ENCODE measurements around the gene ADGRD1.

The ADGRD1 gene

GRCh38 chr12:130968611-130969010 is 14.9 kb downstream of the ADGRD1 start:
- Histone ChIP-seq H3K9me3 (ENCODE audit: control insufficient read depth, low read length) (no peaks in the 10 kb centered on the region), H3K4me1 (ENCODE audit: control insufficient read depth, insufficient read depth, low read length) (peaks cover 14% of the 10 kb centered on the region), H3K9ac (ENCODE audit: low read length) (no peak overlapping the region), H3K27me3 (replicated peaks; ENCODE audit: control insufficient read depth, insufficient read depth, low read length) (no peaks in the 10 kb centered on the region), H3K4me3 (ENCODE audit: low read length) (no peak overlapping the region), H3K36me3 (ENCODE audit: control insufficient read depth, insufficient read depth, low read length, severe bottlenecking) (peaks cover 10% of the 10 kb centered on the region)
- DNase-seq (ENCODE audit: low read depth), result no peak

GRCh38 chr12:130969223-130969622 is 15.5 kb downstream of the ADGRD1 start:
- Histone ChIP-seq H3K9ac (ENCODE audit: low read length) (no peak overlapping the region), H3K4me3 (ENCODE audit: low read length) (no peak overlapping the region), H3K9me3 (ENCODE audit: control insufficient read depth, low read length) (no peaks in the 10 kb centered on the region), H3K4me1 (ENCODE audit: control insufficient read depth, insufficient read depth, low read length) (peaks cover 14% of the 10 kb centered on the region), H3K27me3 (replicated peaks; ENCODE audit: control insufficient read depth, insufficient read depth, low read length) (no peaks in the 10 kb centered on the region), H3K36me3 (ENCODE audit: control insufficient read depth, insufficient read depth, low read length, severe bottlenecking) (peaks cover 10% of the 10 kb centered on the region)
- no peak for DNase-seq (ENCODE audit: low read depth)

GRCh38 chr12:130970165-130970907 is 16.6 kb downstream of the ADGRD1 start:
- H3K4me3 ChIP-seq (ENCODE audit: low read length), result no peak overlapping the region
- peaks cover 3% of the 10 kb centered on the region for H3K27me3 ChIP-seq (replicated peaks; ENCODE audit: control insufficient read depth, insufficient read depth, low read length)
- no peak for DNase-seq (ENCODE audit: low read depth)
- peaks cover 10% of the 10 kb centered on the region for H3K36me3 ChIP-seq (ENCODE audit: control insufficient read depth, insufficient read depth, low read length, severe bottlenecking)
- H3K9ac ChIP-seq (ENCODE audit: low read length), result no peak overlapping the region
- no peaks in the 10 kb centered on the region for H3K9me3 ChIP-seq (ENCODE audit: control insufficient read depth, low read length)
- peaks cover 7% of the 10 kb centered on the region for H3K4me1 ChIP-seq (ENCODE audit: control insufficient read depth, insufficient read depth, low read length)

- H3K9ac ChIP-seq (ENCODE audit: low read length), result no peak overlapping the region
- peaks cover 10% of the 10 kb centered on the region for H3K36me3 ChIP-seq (ENCODE audit: control insufficient read depth, insufficient read depth, low read length, severe bottlenecking)
- no peak for DNase-seq (ENCODE audit: low read depth)
- peaks cover 3% of the 10 kb centered on the region for H3K4me1 ChIP-seq (ENCODE audit: control insufficient read depth, insufficient read depth, low read length)
- H3K27me3 ChIP-seq (replicated peaks; ENCODE audit: control insufficient read depth, insufficient read depth, low read length), result peaks cover 5% of the 10 kb centered on the region
- H3K4me3 ChIP-seq (ENCODE audit: low read length), result no peak overlapping the region
- H3K9me3 ChIP-seq (ENCODE audit: control insufficient read depth, low read length), result no peaks in the 10 kb centered on the region
Measured at GRCh38 chr12:130970908-130971233, 17.2 kb downstream of the ADGRD1 start.

GRCh38 chr12:130971925-130972585 is 18.3 kb downstream of the ADGRD1 start:
- Histone ChIP-seq H3K9me3 (ENCODE audit: control insufficient read depth, low read length) (no peaks in the 10 kb centered on the region), H3K4me1 (ENCODE audit: control insufficient read depth, insufficient read depth, low read length) (no peaks in the 10 kb centered on the region), H3K36me3 (ENCODE audit: control insufficient read depth, insufficient read depth, low read length, severe bottlenecking) (peaks cover 10% of the 10 kb centered on the region), H3K4me3 (ENCODE audit: low read length) (no peak overlapping the region), H3K9ac (ENCODE audit: low read length) (no peak overlapping the region), H3K27me3 (replicated peaks; ENCODE audit: control insufficient read depth, insufficient read depth, low read length) (peaks cover 5% of the 10 kb centered on the region)
- DNase-seq (ENCODE audit: low read depth), result peak; percentile 0

GRCh38 chr12:130972586-130972950 is 18.9 kb downstream of the ADGRD1 start:
- no peaks in the 10 kb centered on the region for H3K9me3 ChIP-seq (ENCODE audit: control insufficient read depth, low read length)
- peaks cover 10% of the 10 kb centered on the region for H3K36me3 ChIP-seq (ENCODE audit: control insufficient read depth, insufficient read depth, low read length, severe bottlenecking)
- H3K27me3 ChIP-seq (replicated peaks; ENCODE audit: control insufficient read depth, insufficient read depth, low read length), result peaks cover 5% of the 10 kb centered on the region
- H3K9ac ChIP-seq (ENCODE audit: low read length), result no peak overlapping the region
- no peak overlapping the region for H3K4me3 ChIP-seq (ENCODE audit: low read length)
- no peaks in the 10 kb centered on the region for H3K4me1 ChIP-seq (ENCODE audit: control insufficient read depth, insufficient read depth, low read length)
- no peak for DNase-seq (ENCODE audit: low read depth)

GRCh38 chr12:130973109-130973508 is 19.4 kb downstream of the ADGRD1 start:
- Histone ChIP-seq H3K9me3 (ENCODE audit: control insufficient read depth, low read length) (no peaks in the 10 kb centered on the region), H3K4me1 (ENCODE audit: control insufficient read depth, insufficient read depth, low read length) (peaks cover under 1% of the 10 kb centered on the region), H3K27me3 (replicated peaks; ENCODE audit: control insufficient read depth, insufficient read depth, low read length) (peaks cover 5% of the 10 kb centered on the region), H3K4me3 (ENCODE audit: low read length) (no peak overlapping the region), H3K9ac (ENCODE audit: low read length) (no peak overlapping the region), H3K36me3 (ENCODE audit: control insufficient read depth, insufficient read depth, low read length, severe bottlenecking) (peaks cover 5% of the 10 kb centered on the region)
- no peak for DNase-seq (ENCODE audit: low read depth)

GRCh38 chr12:130973906-130974305 is 20.2 kb downstream of the ADGRD1 start:
- Histone ChIP-seq H3K9me3 (ENCODE audit: control insufficient read depth, low read length) (no peaks in the 10 kb centered on the region), H3K36me3 (ENCODE audit: control insufficient read depth, insufficient read depth, low read length, severe bottlenecking) (peaks cover 3% of the 10 kb centered on the region), H3K4me1 (ENCODE audit: control insufficient read depth, insufficient read depth, low read length) (peaks cover 8% of the 10 kb centered on the region), H3K9ac (ENCODE audit: low read length) (no peak overlapping the region), H3K4me3 (ENCODE audit: low read length) (no peak overlapping the region), H3K27me3 (replicated peaks; ENCODE audit: control insufficient read depth, insufficient read depth, low read length) (peaks cover 5% of the 10 kb centered on the region)
- DNase-seq (ENCODE audit: low read depth), result no peak

GRCh38 chr12:130975116-130975515 is 21.4 kb downstream of the ADGRD1 start:
- DNase-seq (ENCODE audit: low read depth), result no peak
- H3K4me1 ChIP-seq (ENCODE audit: control insufficient read depth, insufficient read depth, low read length), result peaks cover 10% of the 10 kb centered on the region
- no peaks in the 10 kb centered on the region for H3K9me3 ChIP-seq (ENCODE audit: control insufficient read depth, low read length)
- peaks cover 3% of the 10 kb centered on the region for H3K36me3 ChIP-seq (ENCODE audit: control insufficient read depth, insufficient read depth, low read length, severe bottlenecking)
- H3K4me3 ChIP-seq (ENCODE audit: low read length), result no peak overlapping the region
- no peak overlapping the region for H3K9ac ChIP-seq (ENCODE audit: low read length)
- H3K27me3 ChIP-seq (replicated peaks; ENCODE audit: control insufficient read depth, insufficient read depth, low read length), result peaks cover 5% of the 10 kb centered on the region

GRCh38 chr12:130976171-130976720 is 22.5 kb downstream of the ADGRD1 start:
- no peaks in the 10 kb centered on the region for H3K9me3 ChIP-seq (ENCODE audit: control insufficient read depth, low read length)
- DNase-seq (ENCODE audit: low read depth), result no peak
- H3K4me3 ChIP-seq (ENCODE audit: low read length), result no peak overlapping the region
- no peak overlapping the region for H3K9ac ChIP-seq (ENCODE audit: low read length)
- H3K27me3 ChIP-seq (replicated peaks; ENCODE audit: control insufficient read depth, insufficient read depth, low read length), result peaks cover 5% of the 10 kb centered on the region
- H3K4me1 ChIP-seq (ENCODE audit: control insufficient read depth, insufficient read depth, low read length), result peaks cover 10% of the 10 kb centered on the region
- H3K36me3 ChIP-seq (ENCODE audit: control insufficient read depth, insufficient read depth, low read length, severe bottlenecking), result peaks cover 3% of the 10 kb centered on the region

- H3K4me3 ChIP-seq (ENCODE audit: low read length), result no peak overlapping the region
- peaks cover 10% of the 10 kb centered on the region for H3K4me1 ChIP-seq (ENCODE audit: control insufficient read depth, insufficient read depth, low read length)
- no peak overlapping the region for H3K9ac ChIP-seq (ENCODE audit: low read length)
- no peaks in the 10 kb centered on the region for H3K9me3 ChIP-seq (ENCODE audit: control insufficient read depth, low read length)
- DNase-seq (ENCODE audit: low read depth), result no peak
- peaks cover 3% of the 10 kb centered on the region for H3K36me3 ChIP-seq (ENCODE audit: control insufficient read depth, insufficient read depth, low read length, severe bottlenecking)
- H3K27me3 ChIP-seq (replicated peaks; ENCODE audit: control insufficient read depth, insufficient read depth, low read length), result peaks cover 5% of the 10 kb centered on the region
Measured at GRCh38 chr12:130977046-130977742, 23.5 kb downstream of the ADGRD1 start.
